HG03108 (cell line): ENCODE data around the gene LIMS1.
"Not testable (repeated sequence)": the region's sequence is repeated elsewhere in the genome, so short reads cannot be mapped to it uniquely, and the experiment has no call there.

Experiments
- ATAC-seq: cut with Tn5 transposase; IDR thresholded peaks from one replicate; pipeline ENCODE4 v1.9.1; 2021; ENCODE audit warnings: moderate library complexity; ENCODE audit not compliant: unreplicated experiment

LIMS1 gene

DNA sequence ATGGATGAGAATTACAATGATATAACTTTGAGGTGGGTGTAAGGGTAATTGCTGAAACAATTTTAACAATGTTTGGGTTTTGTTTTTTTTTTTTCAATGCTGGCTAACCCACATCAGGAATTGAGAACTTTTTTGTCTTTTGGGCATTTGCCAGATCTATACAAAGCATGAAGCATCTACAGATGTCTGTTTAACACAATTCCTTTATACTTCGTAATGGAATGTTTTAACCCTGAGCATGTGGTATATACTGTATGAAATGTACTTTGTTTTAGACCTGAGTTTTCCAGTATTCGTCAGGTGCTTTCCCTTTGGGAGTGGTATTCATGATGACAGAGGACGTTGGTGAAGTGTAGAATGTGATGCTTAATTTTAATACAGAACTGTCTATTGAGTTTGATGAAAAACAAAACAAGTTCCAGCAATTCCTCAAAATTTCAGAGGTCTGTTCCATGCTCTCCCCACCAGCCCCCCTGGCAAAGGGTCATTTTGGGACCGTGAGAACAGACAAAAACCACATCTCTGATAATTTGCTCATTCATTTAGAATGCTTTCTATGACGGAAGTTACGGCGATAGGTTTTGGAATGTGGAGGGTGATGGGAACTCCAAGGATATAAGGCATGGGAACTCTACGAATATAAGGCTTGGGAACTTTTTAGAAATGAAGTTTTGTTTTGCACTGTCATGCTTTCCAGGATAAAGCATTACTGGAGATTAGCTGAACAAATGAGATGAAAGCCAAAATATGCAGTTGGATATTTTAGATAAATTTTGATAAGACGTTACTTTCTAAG is 14.1 kb downstream of the LIMS1 start:
- no peak for ATAC-seq

DNA sequence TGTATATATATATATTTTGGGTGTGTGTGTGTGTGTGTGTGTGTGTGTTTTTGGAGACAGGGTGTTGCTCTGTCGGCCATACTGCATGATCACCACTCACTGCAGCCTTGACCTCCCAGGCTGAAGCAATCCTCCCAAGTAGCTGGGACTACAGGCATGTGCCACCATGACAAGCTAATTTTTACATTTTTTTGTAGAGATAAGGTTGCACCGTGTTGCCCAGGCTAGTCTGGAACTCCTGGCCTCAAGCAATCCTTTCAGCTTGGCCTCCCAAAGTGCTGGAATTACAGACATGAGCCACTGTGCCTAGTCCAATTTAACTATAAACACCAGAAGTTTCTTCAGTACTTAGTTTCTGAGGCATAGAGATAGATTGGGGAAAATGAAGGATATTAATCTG is 18.3 kb downstream of the LIMS1 start:
- ATAC-seq, result no peak

DNA sequence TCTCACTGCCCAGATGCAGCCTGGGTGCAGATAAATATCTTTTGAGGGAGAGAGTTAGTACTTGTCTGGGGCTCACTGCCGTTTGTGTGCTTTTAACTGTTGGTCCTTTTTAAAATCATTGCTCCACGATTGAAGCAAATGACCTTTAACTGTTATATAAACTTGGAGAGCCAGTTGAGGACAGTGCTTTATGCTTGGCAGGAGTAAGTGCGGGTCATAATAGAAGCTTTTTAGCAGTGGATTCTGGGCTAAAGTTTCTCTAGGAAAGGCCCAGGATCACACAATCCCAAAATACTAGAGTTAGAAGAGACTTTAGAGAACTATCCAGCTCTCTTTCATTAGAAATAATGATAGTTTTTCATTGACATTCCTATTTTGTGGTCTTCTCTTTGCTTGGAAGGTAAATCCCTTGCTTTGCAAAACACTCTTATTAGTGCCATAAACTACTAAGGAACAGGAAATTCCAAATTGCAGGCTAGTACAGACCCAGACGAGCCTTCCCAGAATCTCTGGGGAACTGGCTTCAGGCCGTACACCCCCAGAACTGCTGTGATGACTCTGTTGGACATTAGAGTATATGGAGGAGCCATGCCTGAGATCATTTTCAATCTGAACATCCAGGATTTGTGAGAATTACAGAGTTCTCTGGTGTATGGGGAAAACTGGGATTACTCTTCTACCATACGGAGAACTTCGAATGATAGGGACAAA is 19.1 kb downstream of the LIMS1 start:
- ATAC-seq, result no peak

DNA sequence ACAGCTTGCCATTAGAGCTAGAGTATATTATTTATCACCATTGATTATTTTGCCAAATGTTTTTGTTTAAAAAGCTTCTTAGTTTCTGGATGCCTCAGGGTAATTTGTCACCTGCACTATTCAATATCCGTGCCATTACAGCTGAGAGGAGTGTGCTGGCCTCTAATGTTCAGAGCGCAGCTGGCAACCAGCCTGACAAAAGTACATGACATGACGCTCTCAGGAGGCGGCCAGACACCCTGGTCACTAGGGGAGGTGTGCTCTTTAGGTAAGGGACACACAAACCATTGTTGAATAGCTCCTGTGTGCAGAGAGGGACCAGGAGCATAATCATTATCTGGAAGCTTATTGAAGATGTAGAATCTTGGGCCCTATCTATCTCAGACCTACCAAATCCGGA is 20.3 kb downstream of the LIMS1 start:
- no peak for ATAC-seq

DNA sequence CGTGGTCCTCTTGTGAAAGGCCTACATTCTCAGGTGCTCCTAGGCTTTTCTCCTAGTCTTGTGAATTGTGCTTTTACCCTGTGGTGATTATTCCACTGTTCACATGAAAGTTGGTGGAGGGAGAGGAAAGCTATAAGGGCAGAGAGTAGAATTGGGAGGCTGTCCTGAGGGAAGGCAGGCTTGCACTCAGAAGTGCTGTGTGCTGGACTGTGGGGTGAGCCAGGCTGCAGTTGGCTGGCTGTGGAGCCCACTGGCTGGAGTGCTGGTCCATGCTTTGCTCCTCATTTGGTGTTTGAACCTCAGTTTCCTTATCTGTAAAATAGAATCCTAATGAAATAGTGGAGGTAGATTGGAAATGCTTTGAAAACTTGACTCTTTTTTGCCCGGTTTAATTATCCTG is 21.3 kb downstream of the LIMS1 start:
- ATAC-seq, result no peak

DNA sequence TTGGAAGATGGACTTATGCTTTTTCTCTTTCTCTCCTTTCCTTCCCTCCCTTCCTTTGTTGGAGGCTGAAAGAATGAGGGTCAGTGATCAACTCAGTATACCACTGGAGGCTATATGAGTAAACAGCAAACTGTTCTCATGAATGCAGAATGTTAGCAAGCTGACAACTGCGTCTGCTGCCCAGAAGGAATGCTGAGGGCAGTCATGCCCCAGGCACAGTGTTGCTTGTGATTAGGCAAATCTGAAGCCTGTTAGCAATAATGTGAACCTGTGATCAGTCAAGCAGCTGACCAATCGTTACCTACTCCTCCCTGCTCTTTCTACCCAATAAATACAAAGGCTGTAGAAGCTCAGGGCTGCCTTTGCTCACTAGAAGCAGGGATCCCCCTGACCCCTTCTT is 22.3 kb downstream of the LIMS1 start:
- ATAC-seq, result not testable (repeated sequence)

DNA sequence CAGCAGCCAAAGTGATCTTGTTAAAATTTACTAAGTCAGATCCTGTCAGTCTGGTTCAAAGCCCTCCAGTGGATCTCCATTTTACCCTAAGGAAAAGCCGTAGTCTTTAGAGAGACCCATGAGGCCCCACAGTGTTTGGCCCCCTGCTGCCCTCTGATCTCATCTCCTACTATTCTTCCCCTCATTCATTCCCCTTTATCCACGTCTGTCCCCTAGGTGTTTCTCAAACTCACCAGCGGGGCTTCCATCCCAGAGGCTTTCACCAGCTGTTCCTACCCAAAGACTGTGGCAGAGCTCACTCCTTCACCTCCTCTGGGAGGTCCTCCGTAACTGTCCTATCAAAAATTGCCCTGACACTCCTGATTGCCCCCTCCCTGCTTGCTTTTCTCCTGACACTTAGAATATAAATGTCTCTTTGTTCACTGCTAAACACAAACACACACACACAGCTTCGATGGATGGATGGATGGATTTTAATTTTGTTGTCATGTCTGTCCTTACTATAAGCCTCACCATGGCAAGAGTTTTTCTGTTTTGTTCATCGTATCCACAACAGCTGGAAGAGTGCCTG is 26.1 kb downstream of the LIMS1 start:
- ATAC-seq, result no peak

DNA sequence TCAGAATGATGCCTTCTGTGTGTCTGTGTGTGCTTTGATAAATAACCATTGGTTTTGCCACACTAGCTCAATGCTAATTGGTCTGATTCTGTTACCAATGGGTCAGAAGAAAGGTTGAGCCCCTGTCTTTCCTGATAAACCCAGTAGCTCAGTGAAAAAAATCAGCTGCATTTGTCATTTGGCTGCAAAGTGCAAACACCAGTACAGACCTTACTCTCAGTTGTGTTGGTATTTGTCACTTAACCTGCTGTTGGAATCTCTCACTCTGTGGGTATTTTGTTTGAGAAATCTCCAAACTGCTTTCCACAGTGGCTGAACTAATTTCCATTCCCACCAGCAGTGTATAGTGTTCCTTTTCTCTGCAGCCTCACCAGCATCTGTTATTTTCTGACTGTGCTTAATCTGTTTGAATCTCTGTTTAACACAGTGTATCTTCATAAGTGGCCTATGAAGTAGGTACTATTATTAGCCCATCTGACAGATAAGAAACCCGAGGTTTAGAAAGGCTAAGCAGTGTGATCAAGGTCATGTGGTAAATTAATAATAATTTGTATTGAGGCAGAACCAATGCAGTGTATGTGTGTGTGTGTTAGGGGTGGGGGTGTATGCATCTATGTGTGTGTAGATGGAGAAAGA is 26.7 kb downstream of the LIMS1 start:
- no peak for ATAC-seq

DNA sequence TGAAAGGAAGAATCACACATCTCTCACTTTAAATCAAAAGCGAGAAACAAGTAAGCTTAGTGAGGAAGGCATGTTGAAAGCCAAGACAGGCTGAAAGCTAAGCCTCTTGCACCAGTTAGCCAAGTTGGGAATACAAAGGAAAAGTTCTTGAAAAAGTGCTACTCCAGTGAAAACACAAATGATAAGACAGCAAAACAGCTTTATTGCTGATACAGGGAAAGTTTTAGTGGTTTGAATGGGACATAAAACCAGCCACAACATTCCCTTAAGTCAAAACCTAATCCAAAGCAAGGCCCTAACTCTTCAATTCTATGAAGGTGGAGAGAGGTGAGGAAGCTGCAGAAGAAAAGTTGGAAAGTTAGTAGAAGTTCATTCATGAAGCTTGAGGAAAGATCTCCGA is 28.0 kb downstream of the LIMS1 start:
- no peak for ATAC-seq

DNA sequence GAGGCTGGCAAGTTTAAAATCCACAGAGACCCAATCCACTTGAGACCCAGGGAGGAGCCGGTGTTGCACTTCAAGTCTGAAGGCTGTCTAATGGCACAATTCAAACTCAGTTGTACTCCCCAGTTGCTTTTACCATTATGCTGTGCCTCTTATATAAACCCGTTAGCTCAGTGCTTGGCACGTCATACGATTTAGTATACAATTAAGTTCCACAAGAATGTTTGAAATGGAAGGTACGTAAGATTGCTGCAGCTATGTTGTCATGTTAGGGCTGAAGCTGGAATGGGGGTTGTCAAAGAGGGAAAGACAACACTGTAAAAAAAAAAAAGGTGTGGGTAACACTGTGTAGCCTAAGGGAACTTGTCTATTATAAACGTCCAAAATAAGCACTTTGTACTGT is 30.2 kb downstream of the LIMS1 start:
- no peak for ATAC-seq

DNA sequence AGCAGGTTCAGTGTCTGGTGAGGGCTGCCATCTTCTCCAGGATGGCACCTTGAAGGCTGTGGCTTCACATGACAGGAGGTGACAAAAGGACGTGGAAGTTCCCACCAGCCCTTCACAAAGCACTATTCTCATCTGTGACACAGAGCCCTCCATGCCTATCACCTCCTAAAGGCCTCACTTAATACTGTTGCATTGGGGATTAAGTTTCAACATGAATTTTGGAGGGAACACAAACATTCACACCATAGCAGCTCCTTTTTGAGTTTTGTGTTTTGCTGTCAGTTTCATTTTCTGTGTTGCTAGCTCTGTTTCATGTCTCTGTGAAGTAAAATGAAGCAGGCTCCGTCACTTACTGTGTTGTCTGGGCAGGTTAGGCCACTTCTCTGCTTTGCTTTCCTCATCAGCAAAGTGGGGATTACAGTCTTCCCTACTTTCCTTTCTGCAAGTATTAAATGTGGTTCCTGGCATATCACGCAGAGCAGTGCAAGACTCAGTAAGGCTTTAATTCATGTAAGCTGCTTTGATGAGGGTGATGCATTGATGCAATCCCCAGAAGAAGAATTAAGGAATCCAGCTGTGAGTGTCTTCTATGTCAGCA is 31.6 kb downstream of the LIMS1 start:
- ATAC-seq, result peak; percentile 68

DNA sequence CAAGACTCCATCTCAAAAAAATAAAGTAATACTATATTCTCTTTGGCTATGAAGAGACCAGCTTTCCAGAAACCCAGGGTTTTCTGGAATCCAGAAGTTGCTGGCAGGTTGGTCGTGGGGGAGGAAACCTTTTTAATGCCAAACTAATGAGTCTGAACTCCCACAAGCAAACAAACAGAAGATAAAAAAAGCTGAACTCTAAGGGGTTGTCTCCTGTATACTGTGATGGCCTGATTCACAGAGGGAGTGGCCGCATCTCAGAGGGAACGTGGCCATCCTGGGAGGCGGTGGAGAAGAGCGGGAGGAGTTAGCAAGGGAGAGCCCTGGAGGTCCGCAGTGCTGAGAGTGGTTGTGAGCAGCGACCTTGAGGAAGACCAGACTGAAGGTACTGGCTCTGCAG is 36.1 kb downstream of the LIMS1 start:
- ATAC-seq, result no peak

DNA sequence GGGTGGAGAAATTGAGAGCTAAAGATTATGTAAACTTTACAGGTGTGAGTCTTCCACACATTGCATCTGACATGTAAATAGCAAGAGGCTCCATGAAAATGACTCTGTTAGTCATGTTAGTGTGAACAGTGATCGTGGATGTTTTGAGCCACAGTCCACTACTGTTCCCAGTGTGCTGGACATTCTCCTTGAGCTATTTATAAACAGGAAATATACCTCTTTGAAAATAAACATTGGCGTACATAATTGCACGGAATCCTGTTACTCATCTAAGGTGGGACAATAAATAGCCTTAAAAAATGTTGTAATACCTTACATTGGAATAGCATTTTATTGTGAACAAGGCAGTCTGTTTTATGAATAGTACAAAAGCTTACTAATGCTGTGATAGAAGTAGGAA is 37.0 kb downstream of the LIMS1 start:
- no peak for ATAC-seq

DNA sequence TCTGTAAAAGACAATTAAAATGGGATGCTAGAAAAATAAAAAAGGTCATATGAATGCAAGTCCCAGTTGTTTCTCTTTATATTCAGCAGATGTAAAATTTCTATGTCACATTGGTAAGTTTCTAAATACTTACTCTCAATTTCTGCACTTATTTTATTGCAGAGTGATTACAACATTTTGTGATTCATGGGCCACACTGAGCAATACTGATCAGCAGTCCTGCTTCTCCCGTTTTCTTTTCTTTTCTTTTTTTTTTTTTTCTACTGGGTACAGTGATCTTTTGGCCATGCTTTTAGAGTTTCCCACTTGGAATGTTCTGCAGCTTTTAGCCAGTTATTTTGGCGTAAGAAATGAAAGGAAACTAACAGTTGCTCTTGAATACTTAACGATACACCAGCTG is 38.8 kb downstream of the LIMS1 start:
- ATAC-seq, result no peak

DNA sequence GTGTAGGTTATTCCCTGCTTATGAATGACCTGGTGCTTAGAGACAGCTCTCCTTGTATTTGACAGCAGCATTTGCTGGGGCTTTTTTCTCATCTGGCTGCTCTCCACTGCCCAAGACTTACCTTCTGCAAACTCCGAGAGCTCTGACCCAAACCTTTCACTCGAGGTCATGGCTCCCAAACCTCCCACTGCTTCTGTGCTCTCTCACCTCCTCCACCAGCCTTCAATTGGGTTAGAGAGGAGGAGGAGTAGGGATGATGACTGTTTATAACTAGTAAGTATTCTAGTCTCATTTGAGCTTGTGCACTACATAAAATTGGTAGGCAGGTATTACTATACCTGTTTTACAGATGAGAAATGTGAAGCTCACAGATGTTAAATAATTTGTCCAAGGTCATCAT is 40.1 kb downstream of the LIMS1 start:
- no peak for ATAC-seq

DNA sequence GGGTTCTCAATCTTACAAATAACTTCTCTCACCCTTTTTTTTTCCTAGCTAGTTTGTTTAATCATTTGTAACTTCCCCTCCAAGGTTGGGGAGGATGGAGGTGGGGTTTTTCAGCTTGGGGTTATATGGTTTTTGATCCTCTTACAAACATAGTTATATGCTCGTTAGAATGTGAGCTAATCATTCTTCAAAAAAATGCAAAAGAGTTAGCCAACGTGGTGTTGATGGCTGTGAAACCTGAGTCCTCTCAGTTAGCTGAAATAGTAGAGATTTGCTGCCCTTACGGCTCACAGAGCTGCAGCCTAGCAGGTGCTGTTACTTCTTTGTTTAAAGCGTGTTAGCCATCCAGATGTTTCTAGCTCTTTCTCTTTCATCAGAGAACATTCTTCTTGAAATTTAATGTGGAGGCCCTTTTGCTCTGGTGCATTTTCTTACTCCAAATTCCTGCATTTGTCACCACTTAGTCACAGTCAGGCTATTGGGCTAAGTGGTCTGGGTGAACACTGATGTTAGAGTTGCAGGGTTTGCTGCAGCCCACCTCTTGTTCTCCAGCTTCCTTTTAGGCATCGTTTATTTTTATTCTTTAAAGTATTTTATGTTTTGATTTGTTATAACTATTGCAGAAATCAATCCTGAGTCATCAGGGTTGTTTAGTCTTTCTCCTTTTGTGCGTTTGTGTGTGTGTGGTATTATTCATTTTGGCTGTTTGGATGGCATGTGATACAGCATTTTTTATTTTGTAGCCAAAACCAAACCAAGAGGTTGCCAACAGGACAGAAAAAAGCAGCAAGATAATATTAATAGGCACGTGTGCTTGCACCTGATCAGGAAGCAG is 41.1 kb downstream of the LIMS1 start:
- ATAC-seq, result peak; percentile 86

DNA sequence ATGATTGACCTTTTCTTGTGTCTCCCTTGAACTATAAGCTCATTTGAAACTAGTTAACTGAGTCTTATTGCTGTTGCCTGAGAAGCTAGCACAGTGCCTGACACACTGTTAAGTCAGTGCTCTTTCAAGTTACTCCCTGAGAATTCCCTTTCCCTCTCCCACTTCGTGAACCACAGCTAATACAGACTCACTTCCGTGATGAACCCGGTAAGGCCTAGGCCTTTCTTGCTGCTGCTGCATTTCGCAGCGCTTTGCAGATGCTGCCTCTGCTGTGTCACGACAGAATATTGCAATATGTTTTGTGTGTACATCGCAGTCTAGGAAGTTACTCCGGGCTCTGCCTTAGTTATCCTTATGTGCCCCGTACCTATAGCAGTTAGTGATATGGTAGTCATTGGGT is 42.8 kb downstream of the LIMS1 start:
- ATAC-seq, result no peak

DNA sequence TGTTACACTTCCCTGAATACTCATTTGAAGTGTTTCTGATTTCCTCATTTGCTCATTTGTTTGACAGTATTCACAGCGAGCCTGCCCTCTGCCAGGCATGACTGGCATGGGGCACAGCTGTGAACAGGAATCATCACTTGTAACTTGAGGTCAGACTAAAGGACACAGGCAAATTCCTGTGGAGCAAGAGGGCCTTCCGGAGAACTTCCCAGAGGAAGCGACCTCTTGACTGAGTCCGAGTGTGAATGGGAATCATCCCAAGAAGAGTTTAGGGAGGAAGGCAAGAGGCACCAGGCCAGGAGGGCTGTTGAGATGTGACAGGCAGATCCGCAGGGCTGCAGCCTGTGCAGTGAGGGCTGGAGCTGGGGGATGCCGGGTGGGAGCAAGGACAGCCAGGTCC is 45.4 kb downstream of the LIMS1 start:
- ATAC-seq, result no peak

DNA sequence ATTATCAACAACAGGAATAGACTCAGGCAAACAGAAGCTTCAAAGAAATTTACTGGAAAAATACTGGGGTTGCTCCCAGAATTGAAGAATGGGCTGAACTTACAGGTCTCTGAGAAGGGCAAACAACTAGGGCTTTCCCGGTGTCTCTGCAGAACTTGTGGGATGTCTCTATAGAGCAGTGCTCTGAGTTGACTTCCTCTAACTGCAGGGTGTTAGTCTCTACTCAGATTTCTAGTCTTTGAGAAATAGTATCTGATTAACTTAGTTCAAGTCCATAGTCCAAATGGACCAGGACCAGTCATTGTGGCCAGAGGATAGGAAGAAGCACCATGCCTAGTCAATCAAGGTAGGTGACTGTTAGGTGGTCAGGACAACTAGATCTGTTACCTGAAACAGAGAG is 45.8 kb downstream of the LIMS1 start:
- ATAC-seq, result no peak

DNA sequence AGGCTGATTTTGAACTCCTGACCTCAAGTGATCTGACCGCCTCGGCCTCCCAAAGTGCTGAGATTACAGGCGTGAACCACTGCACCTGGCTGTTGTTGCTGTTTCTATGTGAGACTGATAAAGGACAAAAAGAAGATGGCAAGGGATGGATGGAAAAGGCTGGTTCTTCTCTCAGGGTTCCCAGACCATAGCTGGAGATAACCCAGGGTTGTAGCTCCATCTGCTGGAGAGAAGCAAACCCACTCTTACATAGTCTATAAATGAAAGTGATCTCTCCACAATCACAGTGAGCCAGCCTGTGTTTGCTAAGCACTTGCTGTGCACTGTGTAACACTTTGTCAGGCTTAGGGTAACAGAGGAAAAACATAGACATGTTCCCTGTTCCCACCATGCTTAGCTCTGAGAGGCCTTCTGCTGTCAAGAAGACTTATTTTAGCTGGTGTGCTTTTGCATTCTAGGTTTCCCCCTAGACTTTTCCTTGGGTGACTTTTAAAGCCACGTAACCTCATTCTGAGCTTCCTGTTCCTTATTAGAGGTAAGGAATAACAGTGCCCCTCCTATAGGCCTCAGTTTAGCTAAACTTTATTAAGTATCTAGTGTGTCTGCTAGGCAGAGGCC is 49.7 kb downstream of the LIMS1 start:
- ATAC-seq, result peak; percentile 59
